ENCODE results near the gene DMD. TPM values are rescaled to one million over a fixed set of nuclear protein-coding genes. Genes with fewer than 3 reads are reported as not detected.

Gene DMD
- total and polyA plus RNA-seq, 9 donors = 14.0 to 70.5 (median 37.6) TPM

DNA sequence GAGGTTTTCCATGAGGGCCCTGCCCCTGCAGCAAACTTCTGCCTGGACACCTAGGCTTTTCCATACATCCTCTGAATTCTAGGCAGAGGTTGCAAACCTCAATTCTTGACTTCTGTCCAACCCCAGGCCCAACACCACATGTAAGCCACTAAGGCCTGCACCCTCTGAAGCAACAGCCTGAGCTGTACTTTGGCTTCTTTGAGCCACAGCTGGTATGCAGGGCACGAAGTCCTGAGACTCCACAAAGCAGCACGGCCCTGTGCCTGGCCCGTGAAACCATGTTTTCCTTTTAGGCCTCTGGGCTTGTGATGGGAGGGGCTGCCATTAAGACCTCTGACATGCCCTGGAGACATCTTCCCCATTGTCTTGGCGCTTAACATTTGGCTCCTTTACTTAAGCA lies 1411.1 kb downstream of the DMD start:
- H3K27ac ChIP-seq = no peak overlapping the region
- no peaks in the 10 kb centered on the region for H3K4me1 ChIP-seq (ENCODE audit: insufficient read depth)
- DNase-seq = no peak
- no peaks in the 10 kb centered on the region for H3K36me3 ChIP-seq
- 60 to 70% (median 66%) methylated on average over 4 of the region's 4 CpGs for WGBS, 3 donors
- no peaks in the 10 kb centered on the region for H3K27me3 ChIP-seq
- intact Hi-C loops (cut with DNase I) = loop anchor here in 1 of 4 donors (5.0 kb wide), 1 partner anchor 87 kb away; no protein-coding TSS in a partner anchor
- TF ChIP-seq EP300 (IDR thresholded peaks at IDR 0.05) = no peak
- TF ChIP-seq POLR2A (IDR thresholded peaks at IDR 0.05) = no peak
- TF ChIP-seq, protein P1, sequence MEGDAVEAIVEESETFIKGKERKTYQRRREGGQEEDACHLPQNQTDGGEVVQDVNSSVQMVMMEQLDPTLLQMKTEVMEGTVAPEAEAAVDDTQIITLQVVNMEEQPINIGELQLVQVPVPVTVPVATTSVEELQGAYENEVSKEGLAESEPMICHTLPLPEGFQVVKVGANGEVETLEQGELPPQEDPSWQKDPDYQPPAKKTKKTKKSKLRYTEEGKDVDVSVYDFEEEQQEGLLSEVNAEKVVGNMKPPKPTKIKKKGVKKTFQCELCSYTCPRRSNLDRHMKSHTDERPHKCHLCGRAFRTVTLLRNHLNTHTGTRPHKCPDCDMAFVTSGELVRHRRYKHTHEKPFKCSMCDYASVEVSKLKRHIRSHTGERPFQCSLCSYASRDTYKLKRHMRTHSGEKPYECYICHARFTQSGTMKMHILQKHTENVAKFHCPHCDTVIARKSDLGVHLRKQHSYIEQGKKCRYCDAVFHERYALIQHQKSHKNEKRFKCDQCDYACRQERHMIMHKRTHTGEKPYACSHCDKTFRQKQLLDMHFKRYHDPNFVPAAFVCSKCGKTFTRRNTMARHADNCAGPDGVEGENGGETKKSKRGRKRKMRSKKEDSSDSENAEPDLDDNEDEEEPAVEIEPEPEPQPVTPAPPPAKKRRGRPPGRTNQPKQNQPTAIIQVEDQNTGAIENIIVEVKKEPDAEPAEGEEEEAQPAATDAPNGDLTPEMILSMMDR (IDR thresholded peaks at IDR 0.05) = no peak
- H3K9me3 ChIP-seq = no peaks in the 10 kb centered on the region
- no peak overlapping the region for H3K4me3 ChIP-seq

DNA sequence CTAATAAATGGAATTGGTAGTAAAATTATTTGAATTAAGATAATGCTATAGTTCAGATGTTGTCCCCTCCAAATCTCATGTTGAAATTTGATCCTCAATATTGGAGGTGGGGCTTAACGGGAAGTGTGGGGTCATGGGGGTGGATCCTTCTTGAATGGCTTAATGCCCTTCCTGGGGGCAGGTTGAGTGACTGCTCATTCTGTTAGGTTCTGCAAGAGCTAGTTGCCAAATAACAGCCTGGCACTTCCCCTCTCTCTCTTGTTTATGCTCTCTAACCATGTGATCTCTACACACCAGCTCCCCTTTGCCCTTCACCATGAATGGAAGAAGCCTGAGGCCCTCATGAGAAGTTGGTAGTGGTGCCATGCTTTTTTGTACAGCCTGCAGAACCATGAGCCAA lies 1414.7 kb downstream of the DMD start:
- no peaks in the 10 kb centered on the region for H3K27me3 ChIP-seq
- no peaks in the 10 kb centered on the region for H3K4me1 ChIP-seq (ENCODE audit: insufficient read depth)
- no peak for TF ChIP-seq POLR2A (IDR thresholded peaks at IDR 0.05)
- no peak for TF ChIP-seq EP300 (IDR thresholded peaks at IDR 0.05)
- TF ChIP-seq, protein P1 (IDR thresholded peaks at IDR 0.05) = no peak
- intact Hi-C loops (cut with DNase I) = no loop called here
- no peak for DNase-seq
- no peaks in the 10 kb centered on the region for H3K9me3 ChIP-seq
- 68 to 79% (median 76%) methylated on average over 1 of the region's 1 CpG for WGBS, 3 donors
- no peaks in the 10 kb centered on the region for H3K36me3 ChIP-seq
- H3K27ac ChIP-seq = no peak overlapping the region
- H3K4me3 ChIP-seq = no peak overlapping the region

DNA sequence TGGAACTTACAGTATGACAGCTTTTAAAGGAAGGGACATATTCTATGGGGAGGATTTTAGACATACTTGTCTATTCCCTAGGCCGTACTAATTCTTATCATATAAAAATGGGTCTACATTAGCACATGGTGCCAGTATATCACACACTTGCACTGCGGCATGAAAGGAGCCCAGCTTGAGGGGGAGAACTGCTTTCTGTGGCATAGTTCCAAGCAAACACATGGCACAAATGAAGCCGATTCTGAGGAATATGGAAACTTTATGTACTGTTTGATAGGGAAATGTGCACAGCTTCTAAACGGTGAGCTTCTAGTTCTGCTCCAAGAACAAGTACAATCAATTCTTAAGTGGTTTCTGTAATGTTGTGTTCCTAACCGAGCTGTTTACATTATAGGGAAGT lies 1463.9 kb downstream of the DMD start:
- Histone ChIP-seq H3K27me3 (no peaks in the 10 kb centered on the region), H3K9me3 (no peaks in the 10 kb centered on the region), H3K27ac (no peak overlapping the region), H3K36me3 (no peaks in the 10 kb centered on the region), H3K4me3 (no peak overlapping the region), H3K4me1 (ENCODE audit: insufficient read depth) (no peaks in the 10 kb centered on the region)
- intact Hi-C loops (cut with DNase I) = no loop called here
- DNase-seq = no peak
- WGBS, 3 donors = 32 to 47% (median 45%) methylated on average over 5 of the region's 5 CpGs
- TF ChIP-seq, protein P1 (IDR thresholded peaks at IDR 0.05) = no peak
- TF ChIP-seq EP300 (IDR thresholded peaks at IDR 0.05) (no peak), POLR2A (IDR thresholded peaks at IDR 0.05) (no peak)

DNA sequence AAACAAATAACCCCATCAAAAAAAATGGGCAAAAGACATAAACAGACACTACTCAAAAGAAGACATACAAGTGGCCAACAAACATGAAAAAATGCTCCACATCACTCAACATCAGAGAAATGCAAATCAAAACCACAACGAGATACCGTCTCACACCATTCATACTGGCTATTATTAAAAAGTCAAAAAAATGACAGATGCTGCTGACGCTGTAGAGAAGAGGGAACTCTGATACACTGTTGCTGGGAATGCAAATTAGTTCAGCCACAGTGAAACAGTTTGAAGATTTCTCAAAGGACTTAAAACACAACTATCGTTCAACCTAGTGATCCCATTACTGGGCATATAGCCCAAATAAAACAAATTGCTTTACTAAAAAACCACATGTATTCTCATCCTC lies 1468.3 kb downstream of the DMD start:
- Histone ChIP-seq H3K27ac (no peak overlapping the region), H3K4me1 (ENCODE audit: insufficient read depth) (no peaks in the 10 kb centered on the region), H3K36me3 (no peaks in the 10 kb centered on the region), H3K9me3 (no peaks in the 10 kb centered on the region), H3K4me3 (no peak overlapping the region), H3K27me3 (no peaks in the 10 kb centered on the region)
- TF ChIP-seq EP300 (IDR thresholded peaks at IDR 0.05) (no peak), POLR2A (IDR thresholded peaks at IDR 0.05) (no peak)
- TF ChIP-seq, protein P1 (IDR thresholded peaks at IDR 0.05) = no peak
- intact Hi-C loops (cut with DNase I) = no loop called here
- WGBS, 3 donors = 86 to 92% (median 91%) methylated on average over 4 of the region's 4 CpGs
- no peak for DNase-seq

Data from ovary (tissue), 9 donors.